COLO668 (cell line): ENCODE data around the gene MNAT1.
"Not testable (repeated sequence)": the region's sequence is repeated elsewhere in the genome, so short reads cannot be mapped to it uniquely, and the experiment has no call there.

Experiments used
- DNase-seq: peaks from one replicate; lab custom pipeline; 2025; ENCODE audit not compliant: unreplicated experiment; lab: John Stamatoyannopoulos, UW

The MNAT1 gene

DNA sequence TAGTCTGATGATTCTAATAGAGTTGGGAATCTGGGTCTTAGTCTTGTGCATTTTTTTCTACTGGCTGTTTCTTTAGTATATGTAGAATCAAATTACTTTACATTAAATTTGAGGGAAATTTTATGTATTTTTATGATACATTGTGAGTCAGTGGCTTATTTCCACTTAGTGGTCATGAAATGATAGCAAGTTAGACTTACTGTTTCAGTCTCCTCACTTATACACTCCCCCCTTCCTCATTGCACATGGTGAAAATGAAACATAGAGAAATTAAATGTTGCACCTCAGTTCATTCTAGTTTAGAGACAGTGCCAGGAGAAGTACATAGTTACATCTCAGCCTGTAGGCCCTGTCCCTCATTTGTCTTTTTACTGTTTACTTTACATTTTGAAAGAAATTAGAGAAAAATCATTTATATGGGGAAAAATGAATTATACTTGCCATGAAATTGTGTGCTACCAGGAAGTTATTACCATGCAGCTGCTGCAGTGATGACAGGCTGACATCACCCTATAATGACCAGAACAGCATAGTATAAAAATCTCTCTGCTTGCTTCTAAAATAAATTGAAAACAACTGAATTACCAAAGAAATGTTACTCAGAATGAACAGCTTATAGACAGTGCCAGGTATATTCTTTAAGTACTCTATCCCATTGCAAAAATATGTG lies 133.1 kb downstream of the MNAT1 start:
- peak; percentile 13 for DNase-seq

DNA sequence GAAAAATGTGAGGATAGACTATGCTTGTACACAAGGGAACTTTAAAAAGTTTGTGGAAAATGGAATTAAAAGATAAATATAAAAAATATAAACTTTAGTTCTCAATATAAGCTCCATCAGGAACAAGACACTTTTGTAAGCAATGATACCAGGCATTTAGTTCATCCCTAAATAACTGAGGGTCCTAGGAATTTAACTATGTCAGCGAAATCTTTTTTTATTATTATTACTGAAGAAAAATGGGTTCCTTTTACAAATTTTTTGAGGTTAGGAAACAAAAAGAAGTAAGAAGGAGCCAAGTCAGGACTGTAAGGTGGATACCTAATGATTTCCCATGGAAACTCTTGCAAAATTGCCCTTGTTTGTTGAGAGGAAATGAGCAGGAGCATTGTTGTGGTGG lies 143.6 kb downstream of the MNAT1 start:
- DNase-seq = no peak

DNA sequence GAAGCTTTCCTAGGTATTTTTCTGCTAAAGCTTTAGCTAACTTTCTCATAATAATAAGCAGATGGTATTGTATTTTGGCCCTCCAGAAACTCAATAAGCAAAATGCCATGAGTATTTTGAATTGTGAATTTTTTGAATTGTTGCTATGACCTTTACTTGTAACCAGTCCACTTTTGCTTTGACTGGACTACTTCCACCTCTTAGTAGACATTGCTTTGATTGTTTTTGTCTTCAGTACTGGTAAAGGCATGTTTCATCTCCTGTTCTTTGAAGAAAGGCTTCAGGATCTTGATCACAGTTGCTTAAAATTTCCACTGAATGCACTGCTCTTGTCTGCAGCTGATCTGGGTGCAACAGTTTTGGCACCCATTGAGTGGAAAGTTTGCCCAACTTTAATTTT lies 144.0 kb downstream of the MNAT1 start:
- no peak for DNase-seq

DNA sequence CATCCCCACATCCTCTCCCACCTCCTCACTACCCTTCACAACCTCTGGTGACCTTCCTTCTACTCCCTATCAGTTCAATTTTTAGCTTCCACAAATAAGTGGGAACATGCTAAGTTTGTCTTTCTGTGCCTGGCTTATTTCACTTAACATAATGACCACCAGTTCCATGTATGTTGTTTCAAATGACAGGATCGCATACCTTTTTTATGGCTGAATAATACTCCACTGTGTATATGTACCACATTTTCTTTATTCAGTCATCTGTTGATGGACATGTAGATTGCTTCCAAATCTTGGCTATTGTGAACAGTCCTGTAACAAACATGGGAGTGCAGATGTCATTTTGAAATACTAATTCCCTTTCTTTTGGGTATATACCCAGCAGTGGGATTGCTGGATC lies 147.7 kb downstream of the MNAT1 start:
- DNase-seq = no peak

DNA sequence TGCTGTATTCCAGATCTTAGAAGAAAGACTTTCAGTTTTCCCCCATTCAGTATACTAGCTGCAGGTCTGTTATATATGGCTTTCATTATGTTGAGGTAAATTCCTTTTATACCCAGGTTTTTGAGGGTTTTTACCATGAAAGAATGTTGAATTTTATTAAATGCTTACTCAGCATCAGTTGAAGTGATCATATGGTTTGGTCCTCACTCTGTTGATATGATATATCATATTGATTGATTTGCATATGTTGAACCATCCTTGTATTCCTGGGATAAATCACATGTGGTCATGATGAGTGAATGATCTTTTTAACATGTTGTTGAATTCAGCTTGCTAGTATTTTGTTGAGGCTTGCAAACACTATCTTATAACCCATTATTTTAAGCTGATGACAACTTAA lies 149.6 kb downstream of the MNAT1 start:
- no peak for DNase-seq

DNA sequence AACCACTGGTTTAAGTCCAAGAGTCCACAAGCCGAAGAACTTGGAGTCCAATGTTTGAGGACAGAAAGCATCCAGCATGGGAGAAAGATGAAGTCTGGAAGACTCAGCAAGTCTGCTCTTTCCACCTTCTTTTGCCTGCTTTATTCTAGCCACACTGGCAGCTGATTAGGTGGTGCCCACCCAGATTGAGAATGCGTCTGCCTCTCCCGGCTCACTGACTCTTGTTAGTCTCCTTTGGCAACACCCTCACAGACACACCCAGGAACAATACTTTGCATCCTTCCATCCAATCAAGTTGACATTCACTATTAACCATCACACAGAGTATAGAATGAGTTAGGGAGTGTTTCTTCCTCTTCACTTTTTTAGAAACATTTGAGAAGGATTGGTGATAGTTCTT lies 156.1 kb downstream of the MNAT1 start:
- not testable (repeated sequence) for DNase-seq

DNA sequence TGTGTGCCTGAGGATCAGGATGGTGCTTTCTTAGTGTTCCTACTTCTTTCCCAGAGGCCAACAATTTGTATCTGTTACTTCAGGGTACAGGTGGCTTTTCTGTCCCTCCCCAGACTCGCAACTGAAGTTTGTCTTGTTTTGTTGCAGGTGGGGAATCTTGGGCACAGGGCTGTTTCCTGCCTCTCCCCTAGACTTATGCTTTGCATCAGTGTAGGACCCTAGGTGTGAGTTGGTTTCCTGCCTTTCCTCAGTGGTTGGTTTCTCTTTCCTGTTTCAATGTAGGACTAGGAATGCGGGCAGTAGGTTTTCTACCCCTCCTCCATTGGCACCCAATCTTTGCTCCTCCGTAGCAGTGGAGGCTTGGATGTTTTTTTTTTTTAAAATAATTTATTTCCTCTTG lies 159.3 kb downstream of the MNAT1 start:
- no peak for DNase-seq

DNA sequence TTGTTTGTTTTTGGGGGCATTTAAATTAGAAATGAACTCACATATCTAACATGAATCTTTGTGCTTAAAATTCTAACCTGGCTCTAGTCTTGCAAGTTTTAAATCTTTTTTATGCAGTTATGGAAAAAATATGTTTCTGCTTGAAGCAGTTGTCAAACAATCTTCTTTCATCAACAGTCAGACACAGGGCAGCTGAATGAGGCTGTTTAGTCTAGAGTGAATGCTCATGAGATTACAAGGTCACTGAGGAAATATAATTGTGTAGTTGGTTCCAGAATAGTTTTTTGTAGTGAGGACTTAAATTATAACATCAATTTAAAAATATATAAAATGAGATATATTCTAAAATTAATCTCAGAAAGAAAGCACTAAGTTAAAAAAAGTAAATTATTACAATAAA lies 169.8 kb downstream of the MNAT1 start:
- DNase-seq = no peak

DNA sequence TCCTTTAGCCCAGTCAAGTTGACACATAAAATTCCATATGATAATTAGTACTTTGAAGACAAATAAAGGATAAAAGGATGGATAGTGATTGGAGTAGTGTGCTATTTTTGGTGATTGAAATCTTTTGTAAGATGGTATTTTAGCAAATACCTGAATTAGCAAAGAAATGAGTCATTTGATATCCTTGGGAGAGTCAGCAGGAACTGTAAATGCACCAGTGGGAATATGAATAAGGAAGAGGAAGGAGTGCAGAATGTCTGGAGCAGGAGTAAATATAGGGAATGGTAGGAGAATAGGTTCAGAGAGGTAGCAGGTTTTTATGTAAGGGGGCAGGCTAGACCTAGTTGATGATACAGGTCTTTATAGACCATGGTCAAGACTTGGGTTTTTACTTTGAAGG lies 171.4 kb downstream of the MNAT1 start:
- no peak for DNase-seq

DNA sequence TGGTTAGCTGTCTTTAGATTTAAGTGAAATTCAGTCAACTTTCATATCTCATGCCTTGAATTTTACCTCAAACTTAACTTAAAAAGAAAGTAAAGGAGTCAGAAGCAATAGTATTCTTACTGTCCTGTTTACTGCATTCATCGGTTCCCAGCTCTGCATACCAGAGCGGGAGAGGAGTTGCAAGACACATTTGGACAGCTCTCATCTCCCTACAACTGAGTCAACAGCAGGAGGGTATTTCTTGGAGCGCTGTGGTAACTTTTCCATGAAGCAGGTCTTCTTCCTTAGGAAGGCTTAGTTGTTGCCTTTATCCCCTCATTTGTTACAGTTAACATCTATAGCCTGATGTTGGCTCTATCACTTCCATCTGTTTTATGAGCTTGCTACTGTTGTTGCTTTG lies 181.2 kb downstream of the MNAT1 start:
- DNase-seq = no peak

DNA sequence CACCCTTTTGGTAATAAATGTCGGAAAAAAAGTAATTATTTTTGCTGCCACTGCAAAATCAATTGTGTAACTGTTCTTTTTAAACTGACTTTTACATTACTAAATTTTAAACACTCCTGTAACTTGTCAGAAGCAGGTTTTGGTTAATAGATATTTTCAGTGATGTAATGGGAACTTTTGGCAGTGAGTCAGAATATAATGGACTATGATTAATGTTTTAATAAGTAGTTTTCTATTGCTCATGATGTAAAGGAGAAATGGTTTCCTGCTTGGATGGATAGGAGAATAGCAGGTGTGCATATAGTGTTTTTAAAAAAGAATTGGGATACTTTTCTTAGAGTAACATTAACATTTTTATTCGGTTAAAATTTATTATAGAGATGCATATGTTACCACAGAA lies 187.5 kb downstream of the MNAT1 start:
- no peak for DNase-seq

DNA sequence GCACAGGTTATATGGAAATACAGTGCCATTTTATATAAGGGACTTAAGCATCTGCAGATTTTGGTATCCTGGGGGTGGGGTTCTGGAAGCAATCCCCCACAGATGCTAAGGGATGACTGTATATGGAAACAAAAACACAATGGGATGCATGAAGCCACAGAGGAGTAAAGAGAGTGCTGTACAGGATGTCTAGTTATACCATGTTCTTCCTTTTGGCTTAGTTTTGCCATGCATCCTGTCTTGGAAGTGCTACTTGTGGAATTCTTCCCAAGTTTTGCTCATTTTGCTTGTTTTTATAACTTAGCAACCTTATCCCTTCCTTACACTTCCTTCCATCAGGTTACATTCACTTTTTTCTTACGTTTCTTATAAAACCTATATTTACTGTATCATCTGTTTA lies 190.7 kb downstream of the MNAT1 start:
- no peak for DNase-seq

DNA sequence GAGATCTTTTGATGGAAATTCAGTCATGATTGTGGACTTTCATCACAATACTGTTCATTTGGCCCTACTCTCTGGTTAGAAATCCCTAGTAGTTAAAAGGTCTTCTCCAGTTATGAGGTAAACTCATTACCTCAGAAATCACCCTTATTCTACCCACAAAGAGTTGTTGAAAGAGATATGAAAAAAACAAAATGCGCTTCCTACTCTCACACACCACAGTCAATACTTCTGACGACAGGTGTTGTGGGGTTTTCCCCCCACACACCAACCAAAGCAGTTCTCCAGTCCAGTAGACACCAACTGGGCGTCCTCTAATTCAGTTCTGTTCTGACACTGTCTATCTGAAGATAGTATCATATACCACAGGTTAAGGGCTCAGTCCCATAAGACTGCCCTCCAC lies 191.4 kb downstream of the MNAT1 start:
- no peak for DNase-seq

DNA sequence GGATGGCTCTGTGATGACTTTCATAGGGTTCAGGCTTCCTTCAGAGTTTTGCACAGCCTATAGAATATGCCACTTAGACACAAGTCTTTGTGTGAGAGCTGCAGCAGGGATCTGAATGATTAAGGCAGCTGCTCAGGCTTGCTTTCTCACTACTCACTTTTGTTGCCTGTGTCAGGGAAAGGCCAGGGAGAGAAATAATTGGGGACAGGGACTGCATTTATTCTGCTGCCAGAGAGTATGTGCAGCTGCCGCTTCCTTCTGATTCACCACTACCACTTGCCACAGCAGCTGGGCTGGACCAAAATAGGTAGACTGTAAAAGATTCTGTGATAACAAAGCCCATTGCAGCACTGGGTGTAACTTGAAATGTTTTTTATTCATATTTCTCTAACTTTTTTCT lies 196.7 kb downstream of the MNAT1 start:
- peak; percentile 54 for DNase-seq

DNA sequence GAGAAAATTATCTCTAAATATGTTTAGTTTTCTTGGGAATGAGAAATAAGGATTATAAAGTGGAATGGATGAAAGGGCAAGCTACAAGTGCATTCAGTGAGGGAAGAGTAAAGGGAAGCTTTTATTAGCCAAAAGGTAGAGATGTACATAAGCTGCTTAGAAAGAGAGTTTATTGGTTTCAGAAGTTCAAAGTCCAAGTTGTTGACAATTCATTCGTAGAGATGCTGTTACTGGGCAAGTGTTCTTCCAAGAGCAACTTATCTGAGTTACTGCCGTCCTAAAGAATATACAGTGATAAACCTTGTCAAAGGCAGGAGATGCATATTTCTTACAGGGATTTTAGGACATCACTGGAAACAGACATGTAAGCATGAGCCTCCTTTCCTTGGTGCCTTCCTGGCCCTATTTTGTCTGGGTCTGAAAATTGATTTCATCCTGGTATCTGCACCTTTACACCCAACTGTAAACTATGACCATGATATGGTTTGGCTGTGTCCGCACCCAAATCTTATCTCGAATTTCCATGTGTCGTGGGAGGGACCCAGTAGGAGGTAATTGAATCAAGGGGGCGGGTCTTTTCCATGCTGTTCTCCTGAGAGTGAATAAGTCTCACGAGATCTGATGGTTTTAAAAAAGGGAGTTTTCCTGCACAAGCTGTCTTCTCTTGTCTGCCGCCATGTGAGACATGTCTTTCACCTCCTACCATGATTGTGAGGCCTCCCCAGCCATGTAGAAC lies 199.5 kb downstream of the MNAT1 start:
- DNase-seq = no peak

DNA sequence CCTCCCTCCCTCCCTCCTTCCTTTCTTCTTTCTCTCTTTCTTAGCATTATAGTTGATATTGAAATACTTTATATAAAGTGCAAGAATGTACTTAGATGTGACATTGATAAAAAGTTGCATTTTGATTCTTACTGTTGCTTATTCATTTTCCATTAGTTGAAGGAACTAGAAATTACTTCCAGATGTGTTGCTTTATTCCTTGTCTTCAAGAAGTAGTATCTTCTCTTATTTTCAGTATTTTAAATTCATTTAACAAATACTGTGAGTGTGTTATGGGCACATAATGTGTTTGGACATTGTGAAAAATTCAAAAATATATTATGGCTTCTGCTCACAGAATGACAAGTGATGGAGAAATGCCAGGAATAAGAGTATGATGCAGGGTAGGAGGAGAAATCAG lies 200.8 kb downstream of the MNAT1 start:
- DNase-seq = no peak

DNA sequence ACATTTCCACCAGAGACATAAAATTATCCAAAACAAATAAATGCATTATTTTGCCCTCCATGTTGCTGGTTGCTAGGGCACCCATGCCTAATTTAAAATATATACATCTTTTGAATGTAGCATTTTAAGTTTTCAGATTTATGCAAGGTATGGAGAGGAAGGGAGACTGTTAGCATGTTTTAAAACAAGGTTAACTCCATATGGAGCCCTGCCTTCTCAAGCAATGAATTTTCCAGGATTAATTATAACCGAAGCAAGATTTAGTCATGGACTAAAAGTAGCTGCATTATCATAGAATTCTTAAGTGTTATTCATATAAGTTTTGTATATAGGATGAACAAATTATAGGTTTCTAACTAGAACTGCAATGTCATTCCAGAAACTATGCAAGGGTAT lies 209.1 kb downstream of the MNAT1 start:
- DNase-seq = no peak

DNA sequence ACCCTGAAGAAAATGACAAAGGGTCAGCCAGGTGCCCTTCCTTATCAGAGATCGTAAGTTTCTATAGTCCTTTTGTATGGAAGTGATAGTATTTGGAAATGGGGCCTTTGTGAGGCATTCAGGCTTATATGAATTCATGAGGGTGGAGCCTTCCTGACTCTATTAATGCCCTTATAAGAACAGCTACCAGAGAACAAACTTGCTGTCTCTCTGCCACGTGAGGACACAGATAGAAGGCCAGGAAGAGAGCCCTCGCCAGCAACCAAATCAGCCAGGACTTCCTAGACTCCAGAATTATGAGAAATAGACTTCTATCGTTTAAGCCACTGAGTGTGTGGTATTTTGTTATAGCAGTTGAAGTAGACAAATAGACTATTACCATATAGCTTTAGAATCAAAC lies 209.6 kb downstream of the MNAT1 start:
- DNase-seq = no peak

DNA sequence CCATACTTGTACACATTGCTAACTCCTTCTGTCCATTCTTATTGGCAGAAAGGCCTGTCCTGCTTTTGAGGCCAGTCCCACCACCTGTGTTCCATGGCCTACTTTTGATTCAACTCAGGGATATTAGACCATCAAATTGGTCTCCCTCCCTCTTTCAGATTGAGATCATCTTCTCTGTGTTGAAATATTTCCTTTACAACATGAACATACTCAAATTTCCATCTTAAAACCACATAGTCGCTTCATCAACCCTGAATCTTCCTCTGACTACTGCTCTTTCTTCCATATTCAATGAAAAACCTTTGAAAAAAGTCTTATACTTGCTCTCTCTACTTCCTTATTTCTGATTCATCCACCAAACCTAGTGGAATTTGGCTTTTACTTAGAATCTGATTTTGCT lies 211.4 kb downstream of the MNAT1 start:
- DNase-seq = no peak

DNA sequence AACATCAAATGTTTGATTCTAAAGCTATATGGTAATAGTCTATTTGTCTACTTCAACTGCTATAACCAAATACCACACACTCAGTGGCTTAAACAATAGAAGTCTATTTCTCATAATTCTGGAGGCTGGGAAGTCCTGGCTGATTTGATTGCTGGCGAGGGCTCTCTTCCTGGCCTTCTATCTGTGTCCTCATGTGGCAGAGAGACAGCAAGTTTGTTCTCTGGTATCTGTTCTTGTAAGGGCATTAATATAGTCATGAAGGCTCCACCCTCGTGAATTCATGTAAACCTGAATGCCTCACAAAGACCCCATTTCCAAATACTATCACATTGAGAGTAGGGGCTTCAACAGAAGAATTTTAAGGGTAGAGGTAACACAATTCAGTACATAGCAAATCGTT lies 212.2 kb downstream of the MNAT1 start:
- DNase-seq = no peak

DNA sequence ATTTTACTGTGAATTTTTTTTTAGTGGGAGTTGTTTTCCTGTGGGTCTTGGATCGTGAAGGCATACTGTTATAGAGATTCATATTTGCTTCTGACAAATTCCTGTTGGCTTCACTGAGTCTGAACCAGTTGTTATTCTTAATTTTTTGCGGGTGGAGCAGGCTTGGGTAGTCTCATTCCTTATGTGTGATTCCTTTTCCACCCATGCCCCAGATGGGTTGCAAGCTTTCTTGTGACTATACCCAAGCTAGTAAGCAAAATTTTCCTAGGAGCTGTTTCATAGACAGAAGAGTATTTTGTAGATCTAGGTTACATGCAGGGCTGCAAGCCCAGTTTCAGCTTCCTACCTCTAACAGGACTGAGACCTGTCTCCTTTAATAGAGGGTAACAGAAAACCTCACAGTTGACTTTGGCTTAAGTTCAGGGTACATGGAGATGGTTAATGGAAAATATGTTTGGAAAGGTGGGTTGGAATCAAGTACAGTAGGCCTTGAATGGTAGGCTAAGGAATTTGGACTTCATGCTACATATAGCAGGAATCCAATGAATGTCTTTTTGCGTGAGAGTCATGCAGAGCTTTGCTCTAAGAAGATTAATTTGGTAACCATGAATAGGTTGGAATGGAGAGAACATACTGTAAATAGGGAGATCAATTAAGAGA lies 217.3 kb downstream of the MNAT1 start:
- DNase-seq = no peak

DNA sequence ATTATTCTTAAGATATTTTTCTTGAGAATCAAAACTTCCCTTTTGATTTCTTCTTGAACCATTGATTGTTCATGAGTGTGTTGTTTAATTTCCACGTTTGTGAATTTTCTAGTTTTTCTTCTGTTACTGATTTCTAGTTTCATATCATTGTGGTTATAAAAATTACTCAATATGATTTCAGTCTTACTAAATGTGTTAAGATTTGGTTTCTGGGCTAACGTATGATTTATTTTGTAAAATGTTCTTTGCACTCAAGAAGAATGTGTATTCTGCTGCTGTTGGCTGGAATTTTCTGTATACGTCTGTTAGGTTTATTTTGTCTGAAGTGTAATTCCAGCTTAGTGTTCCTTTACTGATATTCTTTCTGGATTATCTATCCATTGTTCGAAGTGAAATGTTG lies 221.6 kb downstream of the MNAT1 start:
- no peak for DNase-seq
